HG02642 (cell line): ENCODE measurements around the gene CD180.
A peak's percentile ranks its signal among the peaks of the same experiment; 100 is the strongest.

Experiments
- ATAC-seq: cut with Tn5 transposase; IDR thresholded peaks from one replicate; pipeline ENCODE4 v1.9.1; 2021; ENCODE audit warnings: mild to moderate bottlenecking; ENCODE audit not compliant: unreplicated experiment, poor library complexity

The CD180 gene

DNA sequence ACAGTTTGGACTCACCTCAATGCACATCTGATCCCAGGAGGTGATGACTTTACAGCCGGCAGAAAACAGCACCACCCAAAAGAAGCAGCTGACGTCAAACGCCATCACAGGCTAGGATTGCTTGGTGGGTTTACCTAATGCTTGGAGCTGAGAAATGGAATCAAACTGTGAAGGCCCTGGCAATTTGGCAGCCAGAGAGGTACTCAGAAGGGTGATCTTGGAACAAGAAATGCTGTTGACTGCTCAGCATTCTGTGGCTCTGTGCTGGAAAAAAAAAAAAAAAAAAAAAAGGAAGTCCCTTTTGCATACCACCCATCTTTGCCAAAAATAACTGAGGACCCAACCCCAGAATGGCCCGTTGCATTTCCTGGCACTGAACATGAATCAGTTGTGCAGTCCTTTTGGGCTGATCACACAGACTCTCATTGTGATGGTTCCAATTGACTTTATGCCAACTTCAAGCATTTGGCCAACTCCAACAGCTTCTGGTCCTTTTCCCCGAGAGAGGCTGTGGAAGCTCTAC is at the start of gene CD180:
TSS of gene CD180 (minus strand) at position 263 of the 523 bp plus-strand sequence. CDS start at position 105, 158 bp downstream.
- ATAC-seq, result peak; percentile 43

GRCh38 chr5:67246108-67246507 is 49.5 kb upstream of the CD180 start:
- ATAC-seq, result no peak

DNA sequence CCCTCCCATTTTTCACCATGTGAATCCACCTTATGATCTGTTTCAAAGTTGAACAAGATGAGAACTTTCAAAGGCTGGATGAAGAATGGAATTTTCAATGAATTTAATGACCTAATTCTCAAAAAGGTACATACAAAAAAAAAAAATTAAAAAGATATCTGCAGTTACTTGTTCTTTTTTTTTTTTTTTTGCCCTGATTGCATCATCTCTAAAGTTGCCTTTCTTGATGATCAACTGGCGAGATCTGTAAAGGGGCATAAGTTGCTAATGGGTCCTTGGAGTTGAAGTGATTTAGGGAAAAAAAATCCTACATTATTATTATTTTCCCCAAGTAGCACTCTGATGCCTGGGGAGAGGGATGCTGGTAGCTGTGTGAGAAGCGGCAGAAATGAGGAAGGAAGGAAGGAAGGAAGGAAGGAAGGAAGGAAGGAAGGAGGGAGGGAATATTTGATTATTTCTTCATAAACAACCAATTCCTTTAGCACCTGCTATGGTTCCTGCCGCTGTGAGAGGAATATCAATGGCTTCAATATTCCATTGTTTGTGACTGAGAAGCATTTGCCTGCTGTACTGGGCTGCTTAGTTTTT is 48.8 kb upstream of the CD180 start:
- ATAC-seq, result no peak

DNA sequence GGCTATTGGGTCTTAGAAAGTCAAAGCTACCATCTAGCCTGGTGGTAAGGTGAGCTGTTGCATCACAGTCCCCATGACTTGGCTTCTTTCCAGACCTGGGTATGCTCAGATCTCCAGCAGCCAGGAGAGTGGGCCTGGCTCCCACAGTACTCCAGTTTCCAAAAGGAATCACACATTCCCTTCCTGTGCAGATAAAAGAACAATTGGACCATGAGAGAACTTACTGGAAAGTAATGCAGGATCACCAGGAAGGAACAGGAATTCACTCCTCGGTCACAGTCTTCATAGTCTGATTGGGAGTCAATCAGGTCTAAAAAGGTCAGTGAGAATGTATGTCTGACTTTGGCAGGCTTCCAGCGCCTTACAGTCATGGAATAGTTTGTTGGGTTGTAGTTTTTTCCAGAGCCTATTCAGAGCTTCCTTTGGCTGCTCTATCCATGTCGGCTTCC is 47.8 kb upstream of the CD180 start:
- no peak for ATAC-seq

DNA sequence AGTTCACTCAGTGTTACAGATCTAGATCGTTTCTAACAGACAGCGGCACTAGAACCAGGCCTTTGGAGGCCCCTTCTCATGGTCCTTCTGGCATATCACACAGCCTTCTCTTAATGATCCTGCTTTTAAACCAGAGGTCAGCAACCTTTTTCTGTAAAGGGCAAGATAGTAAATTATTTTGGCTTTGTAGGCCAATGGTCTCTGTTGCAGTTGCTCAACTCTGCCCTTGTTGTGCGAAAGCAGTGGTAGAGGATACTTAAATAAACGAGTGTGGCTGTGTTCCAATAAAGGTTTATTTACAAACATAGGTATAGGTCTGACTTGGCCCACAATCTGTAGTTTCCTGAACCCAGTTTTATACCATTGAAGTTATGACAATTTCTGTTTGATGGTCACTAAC is 47.3 kb upstream of the CD180 start:
- no peak for ATAC-seq

- ATAC-seq, result no peak
These were observed 46.8 kb upstream of the CD180 start for GRCh38 chr5:67243349-67243748.

DNA sequence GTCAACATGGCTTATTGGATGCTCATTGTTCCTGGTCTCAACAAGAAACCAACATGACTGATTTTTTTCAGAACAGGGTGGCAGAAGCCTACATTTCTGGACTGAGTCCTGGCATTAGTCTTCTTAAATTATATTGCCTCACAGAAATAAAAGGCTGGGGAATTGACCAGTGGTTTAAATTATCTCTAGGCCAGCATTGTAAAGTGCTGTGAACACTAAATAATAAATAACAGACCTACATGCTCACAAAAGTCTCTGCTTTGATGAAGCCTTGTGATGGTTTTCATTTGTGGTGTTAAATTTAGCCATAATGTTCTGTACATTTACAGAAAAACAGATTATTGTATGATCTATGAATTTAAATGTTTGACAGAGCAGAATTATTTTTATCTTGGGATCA is 44.7 kb upstream of the CD180 start:
- no peak for ATAC-seq

DNA sequence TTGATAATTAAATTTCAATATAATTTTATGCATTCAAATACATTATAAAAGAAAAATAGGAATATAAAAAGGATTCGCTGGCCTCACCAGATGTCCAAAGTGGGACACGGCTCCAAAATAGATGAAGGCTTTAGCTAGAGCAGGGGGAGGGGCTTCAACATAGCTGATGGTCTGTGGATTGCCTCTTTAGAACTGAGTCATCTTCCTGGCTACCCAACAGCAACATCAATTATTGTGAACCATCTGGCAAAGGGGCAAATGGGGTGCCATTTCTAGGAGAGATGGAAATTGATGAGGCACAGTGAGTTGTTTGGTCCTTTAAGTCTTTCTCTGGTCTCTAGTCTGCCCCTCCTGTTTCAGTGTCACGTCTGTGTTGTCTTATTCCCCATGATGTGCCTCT is 44.2 kb upstream of the CD180 start:
- ATAC-seq, result no peak

DNA sequence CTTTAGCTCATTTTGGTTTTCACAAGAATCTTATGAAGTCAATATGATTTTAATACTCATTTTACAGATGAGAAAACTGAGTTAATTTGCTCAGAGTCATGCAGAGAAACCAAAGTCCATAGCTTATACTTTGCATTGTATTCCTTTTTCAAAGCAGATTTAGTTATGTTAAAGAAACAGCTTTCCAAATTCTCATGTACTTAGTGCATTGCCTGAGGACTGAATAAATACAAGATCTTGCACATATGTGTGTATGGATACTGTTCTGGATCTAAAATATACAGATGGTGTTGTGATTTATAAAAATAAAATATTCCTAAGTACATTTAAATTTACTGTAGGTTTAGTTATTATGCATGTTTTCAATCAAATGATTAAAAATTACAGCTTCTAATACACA is 43.5 kb upstream of the CD180 start:
- ATAC-seq, result no peak

- ATAC-seq, result no peak
These were observed 41.6 kb upstream of the CD180 start for GRCh38 chr5:67238191-67238590.

GRCh38 chr5:67235399-67236110 is 39.0 kb upstream of the CD180 start:
- ATAC-seq, result no peak

- no peak for ATAC-seq
These were observed 38.1 kb upstream of the CD180 start for GRCh38 chr5:67234671-67235176.

DNA sequence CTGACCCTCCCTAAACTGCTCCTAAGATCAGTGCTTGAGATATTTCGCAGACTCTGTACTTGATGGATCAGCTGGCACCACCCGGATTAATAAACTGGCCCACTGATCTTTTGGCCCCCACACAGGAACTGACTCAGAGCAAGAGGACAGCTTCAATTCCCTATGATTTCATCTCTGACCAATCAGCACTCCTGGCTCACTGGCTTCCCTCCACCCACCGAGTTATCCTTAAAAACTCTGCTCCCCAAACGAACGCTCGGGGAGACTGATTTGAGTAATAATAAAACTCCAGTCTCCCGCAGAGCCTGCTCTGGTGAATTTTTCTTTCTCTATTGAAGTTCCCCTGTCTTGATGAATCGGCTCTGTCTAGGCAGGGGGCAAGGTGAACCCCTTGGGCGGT is 36.5 kb upstream of the CD180 start:
- no peak for ATAC-seq

DNA sequence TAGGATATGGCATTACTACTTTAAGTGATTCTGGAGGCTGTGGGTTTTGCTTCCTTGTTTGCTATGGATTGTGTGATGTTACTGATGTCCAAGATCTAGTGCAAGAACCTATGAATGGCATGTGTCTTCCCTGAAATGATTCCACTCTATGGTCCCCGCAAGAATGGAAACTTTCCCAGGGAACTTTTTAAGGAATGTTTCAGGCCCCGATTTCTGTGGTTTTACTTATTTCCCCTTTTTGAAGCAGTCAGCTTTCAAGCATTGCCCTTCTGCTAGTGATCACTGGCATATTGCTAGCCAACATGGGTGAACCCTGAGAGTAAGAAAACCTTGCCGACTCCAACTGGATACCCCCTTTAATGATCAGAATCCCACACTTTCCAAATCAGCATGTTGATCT is 26.6 kb upstream of the CD180 start:
- ATAC-seq, result no peak

GRCh38 chr5:67222243-67223025 is 25.8 kb upstream of the CD180 start:
- peak; percentile 46 for ATAC-seq

- peak; percentile 92 for ATAC-seq
These were observed 25.1 kb upstream of the CD180 start for GRCh38 chr5:67221487-67222242.

DNA sequence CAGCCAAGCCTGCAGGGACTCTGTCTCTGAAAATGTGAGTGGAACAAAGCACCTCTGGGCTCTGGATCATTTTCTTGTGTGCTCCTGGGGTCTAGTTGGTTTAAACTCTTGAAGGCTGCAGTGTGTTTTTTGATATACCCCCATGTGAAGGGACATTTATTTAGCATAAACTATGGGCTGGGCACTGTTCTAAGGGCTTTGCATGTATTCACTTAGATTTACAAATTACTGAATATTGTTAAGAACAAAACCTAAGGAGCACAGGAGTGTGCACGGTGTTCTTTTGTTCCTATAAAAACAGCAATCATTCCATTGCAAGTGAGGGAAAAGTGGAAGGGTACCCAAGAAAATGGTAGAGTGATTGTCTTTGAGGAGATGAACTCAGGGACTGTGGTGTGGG is 20.0 kb upstream of the CD180 start:
- no peak for ATAC-seq

DNA sequence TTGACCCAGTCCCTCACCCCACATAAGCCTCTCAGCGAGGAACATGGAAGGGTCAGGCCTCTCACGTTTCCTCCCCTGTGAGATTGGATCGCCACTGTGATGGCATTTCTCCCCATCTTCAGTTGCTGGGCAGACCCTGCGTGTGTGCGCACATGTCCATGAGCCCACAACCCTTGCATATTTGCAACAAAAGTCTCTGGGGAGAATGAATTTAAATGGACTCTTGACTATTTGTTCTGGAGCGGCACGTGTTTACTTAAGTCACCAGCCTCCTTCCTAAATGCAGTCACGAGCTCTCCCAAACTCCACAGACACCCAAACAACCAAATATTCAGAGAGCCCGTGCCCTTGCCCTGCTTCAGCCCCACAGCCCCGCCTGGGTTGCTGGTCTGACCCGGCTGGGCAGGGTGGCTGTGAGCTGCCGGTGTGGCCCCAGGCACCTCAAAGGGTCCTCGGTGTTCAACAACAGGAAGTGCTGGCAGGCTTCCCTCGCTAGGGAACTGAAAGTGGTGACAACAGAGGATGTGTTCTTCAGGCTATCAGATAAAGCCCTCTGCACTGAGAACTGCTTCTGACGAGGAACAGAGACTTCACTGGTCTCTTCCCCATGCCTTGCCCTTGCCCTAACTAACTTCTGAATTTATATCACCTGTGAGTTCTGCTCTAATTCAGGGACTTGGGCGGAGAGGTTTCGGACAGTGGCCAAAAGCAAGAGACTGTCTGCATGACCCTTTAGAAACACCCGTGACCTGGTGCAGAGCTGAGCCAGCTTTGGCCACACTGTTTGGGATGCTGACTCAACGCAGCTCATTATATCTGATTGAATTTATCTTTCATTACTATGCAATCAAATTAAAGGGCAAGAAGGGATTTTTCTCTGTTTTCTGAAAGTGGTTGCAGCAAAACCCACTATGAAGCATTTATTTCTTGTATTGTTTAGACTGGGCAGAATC is 19.2 kb upstream of the CD180 start:
- ATAC-seq, result peak; percentile 100
